ENCODE results near the gene RHOBTB1.

RHOBTB1 gene

GRCh38 chr10:60964257-60965235 lies 20.6 kb upstream of the RHOBTB1 start:
- no peak for DNase-seq (ENCODE audit: low read depth)

DNA sequence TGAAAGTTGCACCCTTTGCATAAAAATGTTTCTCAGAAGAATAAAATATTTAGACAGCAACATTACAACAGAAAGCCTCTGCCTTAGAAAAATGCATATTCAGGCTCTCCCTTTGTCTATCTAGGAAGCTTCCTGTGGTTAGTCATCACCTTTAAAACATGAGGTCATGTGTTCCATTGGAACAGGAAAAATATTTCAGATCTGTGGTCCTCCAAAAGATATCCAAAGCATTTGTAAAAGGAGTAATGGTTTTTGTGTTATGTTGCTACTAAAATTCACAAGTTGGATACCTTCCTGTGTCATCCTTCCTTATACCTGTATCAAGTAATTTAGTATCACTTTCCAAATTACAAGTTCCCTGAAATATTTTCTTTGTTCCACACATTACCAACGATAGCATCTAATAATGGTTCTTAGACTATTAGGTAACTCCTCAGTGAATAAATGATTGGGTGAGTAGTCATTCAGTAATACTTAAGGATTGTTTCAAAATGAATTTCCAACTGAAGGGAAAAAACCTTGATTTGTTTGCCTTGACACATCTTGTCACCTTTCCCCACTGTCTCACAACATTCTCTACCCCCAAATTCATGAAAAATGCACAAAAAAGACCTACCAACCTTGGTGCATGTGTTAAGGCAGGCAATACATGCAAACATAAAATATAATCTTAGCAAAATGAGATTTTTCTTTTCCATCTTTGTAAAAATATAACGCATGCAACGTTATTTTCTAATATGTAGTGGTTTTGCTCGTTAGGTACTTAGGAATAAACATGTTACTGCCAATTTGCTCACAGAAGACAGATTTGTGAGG lies 19.7 kb upstream of the RHOBTB1 start:
- DNase-seq (ENCODE audit: low read depth) = no peak

DNA sequence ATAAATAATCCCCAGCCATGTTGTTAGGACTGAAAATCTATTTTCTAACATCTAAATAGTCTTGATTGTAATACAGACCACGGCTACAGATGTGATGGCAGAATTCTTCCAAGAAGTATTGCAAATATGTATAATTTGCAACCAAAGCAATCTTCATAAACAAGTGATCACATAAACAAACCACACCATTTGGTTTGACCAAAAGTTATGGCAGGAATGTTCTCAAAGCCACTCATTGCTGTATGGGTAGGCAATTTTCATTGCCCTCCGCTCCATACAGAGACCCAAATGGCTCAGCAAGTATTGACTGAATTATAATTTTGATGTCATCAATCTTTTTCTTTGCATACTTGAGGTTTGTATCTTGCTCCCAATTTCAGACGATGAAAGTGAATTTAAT lies 19.0 kb upstream of the RHOBTB1 start:
- no peak for DNase-seq (ENCODE audit: low read depth)

DNA sequence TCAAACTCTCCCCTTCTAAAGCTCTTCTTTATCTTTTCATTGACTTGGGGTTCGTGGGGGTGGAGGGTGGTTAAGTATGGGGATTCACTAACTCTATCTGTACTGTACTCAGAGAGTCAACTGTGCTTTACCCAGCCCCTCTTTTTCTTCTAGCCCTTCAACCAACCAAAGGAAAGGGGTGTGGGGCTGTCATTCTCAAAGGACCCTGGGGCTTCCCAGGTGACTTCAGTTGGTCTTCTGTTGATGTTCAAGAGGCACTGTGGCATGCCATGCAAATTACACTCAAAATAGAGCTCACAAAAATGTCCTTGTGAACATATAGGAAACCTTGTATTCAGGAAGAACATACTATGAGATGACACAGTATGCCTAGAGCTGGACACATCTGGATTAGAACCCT lies 16.9 kb upstream of the RHOBTB1 start:
- no peak for DNase-seq (ENCODE audit: low read depth)

DNA sequence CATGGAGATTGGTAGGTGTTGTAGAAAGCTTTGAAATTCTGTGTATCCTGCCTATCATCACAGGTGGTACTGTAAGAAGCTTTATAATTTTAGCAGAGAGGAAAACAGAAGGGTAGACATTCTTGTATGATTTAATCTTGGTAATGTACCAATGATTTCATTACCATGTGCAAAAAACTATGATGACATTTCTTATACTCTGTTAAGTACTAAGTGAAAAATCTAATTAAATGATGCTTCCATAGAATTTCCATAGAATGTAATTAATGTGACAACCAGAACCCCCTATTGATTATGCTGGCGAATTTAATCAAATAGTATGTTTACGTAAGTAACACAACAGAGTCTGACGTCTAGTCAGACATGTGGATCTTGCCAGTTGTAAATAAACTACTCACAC lies 16.0 kb upstream of the RHOBTB1 start:
- DNase-seq (ENCODE audit: low read depth) = no peak

GRCh38 chr10:60958892-60959601 lies 15.1 kb upstream of the RHOBTB1 start:
- no peak for DNase-seq (ENCODE audit: low read depth)

DNA sequence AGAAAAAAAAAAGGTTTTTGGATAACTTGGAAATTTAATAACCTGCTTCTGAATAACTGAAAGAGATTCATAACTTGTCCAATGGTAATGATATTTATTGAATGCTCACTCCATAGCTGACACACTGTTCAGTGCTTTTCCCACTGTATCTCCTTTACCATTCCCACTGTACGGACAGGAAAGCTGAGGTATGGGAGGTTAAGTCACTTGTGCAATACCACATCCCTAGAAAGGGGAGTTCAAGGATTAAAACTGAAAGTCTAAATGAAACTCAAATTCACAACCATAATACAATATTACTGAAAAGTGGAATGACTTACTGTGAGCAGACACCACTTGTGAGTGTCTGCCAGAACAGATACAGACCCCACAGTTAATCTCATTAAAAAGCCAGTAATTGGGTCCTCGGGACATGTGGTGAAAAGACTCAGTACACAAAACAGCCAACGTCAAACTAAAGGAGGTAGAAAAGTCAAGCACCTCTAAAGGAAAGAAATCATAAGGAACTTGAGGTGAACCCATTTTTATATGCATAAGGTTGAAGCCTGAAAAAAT lies 13.8 kb upstream of the RHOBTB1 start:
- no peak for DNase-seq (ENCODE audit: low read depth)

GRCh38 chr10:60955957-60956425 lies 12.0 kb upstream of the RHOBTB1 start:
- no peak for DNase-seq (ENCODE audit: low read depth)

DNA sequence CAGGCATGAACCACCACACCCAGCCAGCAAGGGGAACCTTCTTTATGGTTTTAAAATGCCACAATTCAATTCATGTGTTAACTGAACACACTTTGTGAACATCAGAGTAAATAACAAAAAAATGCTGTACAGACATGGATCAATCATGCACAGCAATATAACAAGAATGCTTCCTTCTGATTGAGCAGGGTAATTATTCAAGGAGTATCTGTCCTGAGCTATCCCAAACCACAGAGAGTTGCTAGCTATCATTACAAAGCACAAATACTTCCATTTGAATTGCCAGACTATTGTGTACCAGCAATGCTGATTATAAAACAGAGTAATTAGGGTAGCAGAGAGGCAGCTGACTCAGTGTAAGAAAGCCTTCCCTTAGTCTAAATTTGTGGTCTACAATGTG lies 11.3 kb upstream of the RHOBTB1 start:
- DNase-seq (ENCODE audit: low read depth) = no peak

- DNase-seq (ENCODE audit: low read depth) = no peak
Observed at GRCh38 chr10:60954035-60954434, 10.1 kb upstream of the RHOBTB1 start.

DNA sequence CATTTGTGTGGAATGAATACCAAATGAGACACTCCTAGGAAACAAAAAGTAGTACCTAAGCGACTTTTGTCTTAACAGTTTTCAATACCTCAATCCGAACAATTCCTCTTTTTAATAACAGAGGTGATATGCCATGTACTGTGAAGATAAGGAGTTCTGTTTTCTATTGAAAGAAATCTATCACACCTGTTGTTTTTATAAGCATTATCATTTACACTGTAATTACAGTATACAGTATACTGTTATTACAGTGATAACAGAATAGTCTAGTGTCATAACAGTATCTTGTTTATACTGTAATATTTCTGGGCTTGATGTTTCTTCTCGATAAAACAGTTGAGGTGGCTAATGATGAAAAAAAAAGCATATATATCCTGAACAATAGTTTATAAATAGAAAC lies 9.4 kb upstream of the RHOBTB1 start:
- DNase-seq (ENCODE audit: low read depth) = no peak

- no peak for DNase-seq (ENCODE audit: low read depth)
Observed at GRCh38 chr10:60952846-60953220, 8.8 kb upstream of the RHOBTB1 start.

GRCh38 chr10:60952067-60952845 lies 8.3 kb upstream of the RHOBTB1 start:
- DNase-seq (ENCODE audit: low read depth) = no peak

DNA sequence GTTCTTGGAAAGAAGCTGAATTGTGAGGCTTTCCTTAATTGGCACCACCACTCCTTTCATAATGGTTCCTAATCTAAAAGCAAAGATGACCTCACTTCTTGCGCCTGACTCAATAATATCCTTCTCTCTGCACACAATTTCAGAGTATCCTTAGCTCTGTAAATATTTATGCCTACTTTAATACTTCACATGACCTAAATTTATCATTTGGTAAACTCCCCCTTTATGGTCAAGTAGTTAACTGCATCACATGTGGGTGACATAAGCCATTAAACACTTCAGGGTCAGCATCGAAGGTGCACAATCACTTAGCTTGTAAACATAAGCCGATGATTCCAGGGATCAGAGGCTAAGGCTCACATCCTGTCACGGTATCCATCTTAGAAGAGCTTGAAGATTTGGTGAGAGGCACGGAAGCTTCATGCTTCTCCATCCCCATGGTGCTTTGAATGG lies 7.3 kb upstream of the RHOBTB1 start:
- DNase-seq (ENCODE audit: low read depth) = no peak

- no peak for DNase-seq (ENCODE audit: low read depth)
Observed at GRCh38 chr10:60950300-60950699, 6.3 kb upstream of the RHOBTB1 start.

DNA sequence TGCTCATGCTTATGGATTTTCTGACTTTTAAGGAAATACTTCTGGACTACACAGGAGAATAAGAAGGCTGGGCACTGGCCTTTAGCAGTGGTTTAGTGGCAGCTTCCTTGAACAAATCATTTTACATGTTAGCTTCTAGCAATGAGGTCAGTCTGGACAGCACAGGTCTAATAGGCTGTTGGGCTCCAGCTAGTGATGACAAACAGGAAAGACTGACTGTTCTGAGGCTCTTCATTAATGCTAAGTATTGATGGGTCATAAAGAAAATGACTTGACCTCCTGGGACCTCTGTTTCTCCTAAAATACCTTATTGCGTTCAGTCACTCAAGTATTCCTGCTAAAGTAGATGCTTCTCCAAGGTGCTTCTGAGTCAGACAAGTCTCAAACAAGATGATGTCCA lies 4.9 kb upstream of the RHOBTB1 start:
- no peak for DNase-seq (ENCODE audit: low read depth)

GRCh38 chr10:60944910-60945297 lies 919 bp upstream of the RHOBTB1 start:
- DNase-seq (ENCODE audit: low read depth) = no peak

DNA sequence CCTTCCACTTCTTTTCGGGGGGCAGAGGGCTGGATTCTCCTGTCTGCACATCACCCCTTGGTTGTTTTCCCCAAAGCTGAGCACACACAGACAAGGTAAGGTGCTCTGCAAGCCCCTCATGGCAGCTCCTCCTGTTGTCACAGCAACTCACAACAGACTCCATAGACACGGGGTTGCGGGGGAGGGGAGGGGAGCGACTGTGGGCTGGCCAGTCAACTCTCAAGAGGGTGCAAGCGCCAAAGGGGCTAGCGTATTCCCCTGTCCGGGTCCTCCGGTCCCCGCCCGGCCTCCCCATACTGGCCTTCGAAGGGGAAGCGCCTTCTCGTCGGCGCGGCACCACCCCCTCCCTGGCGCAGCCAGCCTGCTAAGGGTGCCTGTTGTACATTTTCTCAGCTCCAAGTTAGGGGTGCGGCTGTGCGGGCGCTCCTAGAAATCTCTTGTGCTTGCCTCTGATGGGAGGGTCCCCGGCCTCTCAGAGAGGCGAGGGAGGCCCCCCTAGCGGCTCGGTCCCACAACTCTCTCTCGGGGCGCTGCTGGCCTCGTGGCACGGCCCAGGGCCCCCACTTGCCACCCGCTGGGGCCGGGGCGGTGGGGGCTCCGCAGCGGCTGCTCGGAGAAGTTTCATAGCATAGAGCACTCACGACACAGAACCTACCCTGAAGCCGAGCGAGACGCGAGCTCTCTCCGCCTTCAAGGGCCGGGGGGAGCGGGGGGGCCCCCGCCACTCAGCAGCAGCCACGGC lies 498 bp downstream of the RHOBTB1 start:
- no peak for DNase-seq (ENCODE audit: low read depth)

GRCh38 chr10:60942788-60943315 lies 1.1 kb downstream of the RHOBTB1 start:
- DNase-seq (ENCODE audit: low read depth) = no peak

GRCh38 chr10:60942134-60942787 lies 1.7 kb downstream of the RHOBTB1 start:
- DNase-seq (ENCODE audit: low read depth) = no peak

All from stimulated activated CD8-positive, alpha-beta memory T cell treated with anti-CD3 and anti-CD28 coated beads, Interleukin-7, amount 100 ng/mL, for 24 hours (primary cell).